Measurements from ENCODE around the gene SARDH.
"Not testable (repeated sequence)": the region's sequence is repeated elsewhere in the genome, so short reads cannot be mapped to it uniquely, and the experiment has no call there.

Gene SARDH

GRCh38 chr9:133681658-133682306 lies 56.4 kb downstream of the SARDH start:
- no peak for DNase-seq

GRCh38 chr9:133680976-133681657 lies 57.0 kb downstream of the SARDH start:
- DNase-seq, result no peak

- DNase-seq, result no peak
These were observed 57.7 kb downstream of the SARDH start for GRCh38 chr9:133680250-133680975.

GRCh38 chr9:133679466-133680061 lies 58.6 kb downstream of the SARDH start:
- DNase-seq, result no peak

GRCh38 chr9:133679056-133679455 lies 59.1 kb downstream of the SARDH start:
- no peak for DNase-seq

- no peak for DNase-seq
These were observed 60.8 kb downstream of the SARDH start for GRCh38 chr9:133677126-133678010.

- no peak for DNase-seq
These were observed 61.7 kb downstream of the SARDH start for GRCh38 chr9:133676450-133676849.

GRCh38 chr9:133675796-133676195 lies 62.4 kb downstream of the SARDH start:
- DNase-seq, result not testable (repeated sequence)

- no peak for DNase-seq
These were observed 64.1 kb downstream of the SARDH start for GRCh38 chr9:133674091-133674490.

- DNase-seq, result no peak
These were observed 64.9 kb downstream of the SARDH start for GRCh38 chr9:133673258-133673655.

- no peak for DNase-seq
These were observed 65.5 kb downstream of the SARDH start for GRCh38 chr9:133672503-133673257.

- DNase-seq, result no peak
These were observed 66.8 kb downstream of the SARDH start for GRCh38 chr9:133671371-133671770.

GRCh38 chr9:133670466-133670865 lies 67.7 kb downstream of the SARDH start:
- DNase-seq, result no peak

- DNase-seq, result no peak
These were observed 68.9 kb downstream of the SARDH start for GRCh38 chr9:133669182-133669801.

- DNase-seq, result no peak
These were observed 70.2 kb downstream of the SARDH start for GRCh38 chr9:133667759-133668450.

- DNase-seq, result no peak
These were observed 71.3 kb downstream of the SARDH start for GRCh38 chr9:133666845-133667244.

- no peak for DNase-seq
These were observed 71.8 kb downstream of the SARDH start for GRCh38 chr9:133666387-133666786.

GRCh38 chr9:133665535-133665934 lies 72.6 kb downstream of the SARDH start:
- DNase-seq, result no peak

GRCh38 chr9:133665096-133665495 lies 73.1 kb downstream of the SARDH start:
- DNase-seq, result no peak

- DNase-seq, result no peak
These were observed 73.7 kb downstream of the SARDH start for GRCh38 chr9:133664173-133665050.
